Measurements from ENCODE around the gene DNAH7. TPM values are rescaled to one million over a fixed set of nuclear protein-coding genes. Genes with fewer than 3 reads are reported as not detected.

Gene DNAH7
- total and polyA plus RNA-seq, 2 experiments from 2014 or later = 0.35 to 1.1 TPM

GRCh38 chr2:195821566-195821932 lies 247.1 kb downstream of the DNAH7 start:
- H3K27me3 Mint-ChIP-seq (ENCODE audit: insufficient read depth, low read depth, poor library complexity) = no peaks in the 10 kb centered on the region
- Histone ChIP-seq H3F3A (replicated peaks; ENCODE audit: low read depth) (no peaks in the 10 kb centered on the region), H3K4me1 (ENCODE audit: insufficient read depth) (0 out of 2 replicates have a peak, but pooled peaks cover 3% of the 10 kb centered on the region), H3K4me3 (no peak overlapping the region), H3K27me3 (ENCODE audit: insufficient read depth) (no peaks in the 10 kb centered on the region), H3K27ac (ENCODE audit: low read depth) (no peak overlapping the region), H3K79me2 (replicated peaks; ENCODE audit: insufficient read depth) (no peaks in the 10 kb centered on the region), H3K9me2 (ENCODE audit: insufficient read depth) (no peaks in the 10 kb centered on the region), H4K20me1 (replicated peaks; ENCODE audit: insufficient read depth) (no peaks in the 10 kb centered on the region), H3K36me3 (ENCODE audit: insufficient read depth) (no peaks in the 10 kb centered on the region), H2AFZ (peak overlapping the region; percentile 11), H3K4me2 (no peak overlapping the region)
- TF ChIP-seq CTCF (conservative IDR thresholded peaks at IDR 0.05; ENCODE audit: low read depth in 2 of 2) (no peak), ETS1 (IDR thresholded peaks at IDR 0.05) (no peak), EZH2phosphoT487 (IDR thresholded peaks at IDR 0.05; ENCODE audit: unreplicated experiment) (no peak)
- TF ChIP-seq, protein P1, sequence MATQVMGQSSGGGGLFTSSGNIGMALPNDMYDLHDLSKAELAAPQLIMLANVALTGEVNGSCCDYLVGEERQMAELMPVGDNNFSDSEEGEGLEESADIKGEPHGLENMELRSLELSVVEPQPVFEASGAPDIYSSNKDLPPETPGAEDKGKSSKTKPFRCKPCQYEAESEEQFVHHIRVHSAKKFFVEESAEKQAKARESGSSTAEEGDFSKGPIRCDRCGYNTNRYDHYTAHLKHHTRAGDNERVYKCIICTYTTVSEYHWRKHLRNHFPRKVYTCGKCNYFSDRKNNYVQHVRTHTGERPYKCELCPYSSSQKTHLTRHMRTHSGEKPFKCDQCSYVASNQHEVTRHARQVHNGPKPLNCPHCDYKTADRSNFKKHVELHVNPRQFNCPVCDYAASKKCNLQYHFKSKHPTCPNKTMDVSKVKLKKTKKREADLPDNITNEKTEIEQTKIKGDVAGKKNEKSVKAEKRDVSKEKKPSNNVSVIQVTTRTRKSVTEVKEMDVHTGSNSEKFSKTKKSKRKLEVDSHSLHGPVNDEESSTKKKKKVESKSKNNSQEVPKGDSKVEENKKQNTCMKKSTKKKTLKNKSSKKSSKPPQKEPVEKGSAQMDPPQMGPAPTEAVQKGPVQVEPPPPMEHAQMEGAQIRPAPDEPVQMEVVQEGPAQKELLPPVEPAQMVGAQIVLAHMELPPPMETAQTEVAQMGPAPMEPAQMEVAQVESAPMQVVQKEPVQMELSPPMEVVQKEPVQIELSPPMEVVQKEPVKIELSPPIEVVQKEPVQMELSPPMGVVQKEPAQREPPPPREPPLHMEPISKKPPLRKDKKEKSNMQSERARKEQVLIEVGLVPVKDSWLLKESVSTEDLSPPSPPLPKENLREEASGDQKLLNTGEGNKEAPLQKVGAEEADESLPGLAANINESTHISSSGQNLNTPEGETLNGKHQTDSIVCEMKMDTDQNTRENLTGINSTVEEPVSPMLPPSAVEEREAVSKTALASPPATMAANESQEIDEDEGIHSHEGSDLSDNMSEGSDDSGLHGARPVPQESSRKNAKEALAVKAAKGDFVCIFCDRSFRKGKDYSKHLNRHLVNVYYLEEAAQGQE (IDR thresholded peaks at IDR 0.05; ENCODE audit: unreplicated experiment) = no peak
- H3K4me1 Mint-ChIP-seq = peaks cover 13% of the 10 kb centered on the region; the same call in 2 of the 3 replicates
- DNase-seq (ENCODE audit: low spot score) (no peak), ATAC-seq (no peak)
- H3K27ac Mint-ChIP-seq = no peak overlapping the region
- H3K36me3 Mint-ChIP-seq (ENCODE audit: low read depth) = no peaks in the 10 kb centered on the region
- H3K9me3 Mint-ChIP-seq = no peaks in the 10 kb centered on the region
- H3K4me3 Mint-ChIP-seq = no peak overlapping the region

GRCh38 chr2:195820867-195821565 lies 247.6 kb downstream of the DNAH7 start:
- Mint-ChIP-seq H3K9me3 (no peaks in the 10 kb centered on the region), H3K4me1 (peaks cover 13% of the 10 kb centered on the region; the same call in 2 of the 3 replicates), H3K36me3 (ENCODE audit: low read depth) (no peaks in the 10 kb centered on the region), H3K4me3 (no peak overlapping the region), H3K27ac (0 out of 2 replicates have a peak overlapping the region, but pooled peaks have one; percentile 73), H3K27me3 (ENCODE audit: insufficient read depth, low read depth, poor library complexity) (no peaks in the 10 kb centered on the region)
- H4K20me1 ChIP-seq (replicated peaks; ENCODE audit: insufficient read depth) = no peaks in the 10 kb centered on the region
- no peaks in the 10 kb centered on the region for H3F3A ChIP-seq (replicated peaks; ENCODE audit: low read depth)
- H3K27ac ChIP-seq (ENCODE audit: low read depth) = no peak overlapping the region
- H2AFZ ChIP-seq = peak overlapping the region; percentile 11
- 0 out of 2 replicates have a peak, but pooled peaks cover 3% of the 10 kb centered on the region for H3K4me1 ChIP-seq (ENCODE audit: insufficient read depth)
- no peaks in the 10 kb centered on the region for H3K79me2 ChIP-seq (replicated peaks; ENCODE audit: insufficient read depth)
- no peaks in the 10 kb centered on the region for H3K27me3 ChIP-seq (ENCODE audit: insufficient read depth)
- DNase-seq (ENCODE audit: low spot score) (no peak), ATAC-seq (no peak)
- H3K4me2 ChIP-seq = no peak overlapping the region
- no peak overlapping the region for H3K4me3 ChIP-seq
- no peaks in the 10 kb centered on the region for H3K36me3 ChIP-seq (ENCODE audit: insufficient read depth)
- H3K9me2 ChIP-seq (ENCODE audit: insufficient read depth) = no peaks in the 10 kb centered on the region
- no peak for TF ChIP-seq CTCF (conservative IDR thresholded peaks at IDR 0.05; ENCODE audit: low read depth in 2 of 2)
- TF ChIP-seq POLR2AphosphoS5 (IDR thresholded peaks at IDR 0.05; ENCODE audit: low read depth) = no peak
- TF ChIP-seq, protein P1 (IDR thresholded peaks at IDR 0.05; ENCODE audit: unreplicated experiment) = no peak
- no peak for TF ChIP-seq ETS1 (IDR thresholded peaks at IDR 0.05)
